ENCODE measurements around the gene SLC7A14.

SLC7A14 gene

GRCh38 chr3:170585937-170586310 lies at the start of gene SLC7A14:
SLC7A14 (minus strand) TSS chr3:170586075; CDS start chr3:170526936, 59,139 bp downstream.
- DNase-seq, result no peak

DNA sequence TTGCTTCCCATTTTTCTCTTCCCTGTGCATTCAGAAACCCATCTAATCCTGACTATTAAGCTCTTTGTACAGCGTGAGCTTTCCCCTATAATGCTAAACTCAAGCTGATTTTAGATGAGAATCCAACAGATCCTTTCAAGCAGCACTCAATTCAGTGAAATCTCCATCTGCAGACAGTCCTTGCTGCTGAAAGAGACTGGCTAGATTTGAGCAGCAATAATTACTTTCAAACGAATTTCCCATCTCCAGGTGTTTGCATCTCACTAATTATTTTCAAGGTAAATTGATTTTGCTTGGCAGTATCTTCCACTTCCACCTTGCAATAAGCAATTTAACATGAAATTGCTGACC lies 49.5 kb upstream of the SLC7A14 start:
- DNase-seq, result no peak

GRCh38 chr3:170634663-170635384 lies 48.9 kb upstream of the SLC7A14 start:
- no peak for DNase-seq

- DNase-seq, result no peak
Observed at GRCh38 chr3:170633573-170633972, 47.7 kb upstream of the SLC7A14 start.

- no peak for DNase-seq
Observed at GRCh38 chr3:170632780-170633179, 46.9 kb upstream of the SLC7A14 start.

GRCh38 chr3:170631755-170632488 lies 46.0 kb upstream of the SLC7A14 start:
- DNase-seq, result no peak

DNA sequence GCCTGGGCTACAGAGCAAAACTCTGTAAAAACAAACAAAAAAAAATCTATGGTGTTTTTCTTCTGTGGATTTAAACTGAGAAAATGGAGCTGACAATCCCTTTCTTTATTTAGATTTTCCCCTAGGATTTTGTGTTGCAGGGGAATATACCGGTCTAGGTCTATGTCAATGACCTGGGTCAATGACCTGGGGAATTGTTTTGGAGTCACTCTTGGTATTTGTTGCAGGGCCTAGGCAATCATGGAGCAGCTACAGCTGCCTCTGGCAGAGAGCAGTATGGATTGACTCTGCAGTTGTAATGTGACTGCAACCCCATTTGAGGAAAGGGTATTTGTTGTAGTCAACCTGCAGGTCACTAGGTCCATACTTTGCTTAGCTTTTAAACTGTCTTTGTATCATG lies 37.6 kb upstream of the SLC7A14 start:
- no peak for DNase-seq

DNA sequence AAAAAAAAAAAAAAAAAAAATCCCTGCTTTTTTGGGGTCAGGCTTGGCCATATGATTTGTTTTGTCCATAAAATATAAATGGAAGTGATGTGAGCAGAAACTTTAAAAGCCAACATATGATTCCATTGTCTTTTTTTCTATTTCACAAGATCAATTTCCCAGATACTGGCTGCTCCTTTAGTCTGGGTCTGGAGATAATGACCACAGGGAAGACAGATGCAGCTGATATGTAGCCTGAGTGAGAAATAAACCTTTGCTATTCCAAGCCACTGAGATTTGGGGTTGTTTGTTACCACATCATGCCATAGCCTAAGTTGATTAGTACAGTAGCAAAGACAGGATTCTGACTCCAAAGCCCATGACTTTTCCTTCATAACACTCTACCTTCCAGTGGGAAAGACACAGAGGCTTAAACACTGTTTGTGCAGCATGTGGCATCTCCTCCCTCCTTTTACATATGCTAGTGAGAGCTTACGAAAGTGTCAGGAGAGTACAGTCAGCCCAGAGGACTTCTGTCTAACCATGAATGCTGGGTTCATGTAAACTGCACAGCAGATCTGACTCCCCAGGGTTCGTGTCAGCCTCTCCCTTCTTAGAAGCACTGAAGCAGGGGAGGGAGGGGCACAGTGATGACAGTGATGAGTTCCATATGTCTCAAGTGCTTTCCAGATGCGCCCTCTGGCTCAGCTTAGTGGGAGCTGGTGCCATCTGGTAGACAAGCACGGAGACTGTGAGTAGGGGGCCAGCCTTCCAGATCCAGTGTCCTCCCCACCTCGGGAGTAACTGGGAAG lies 36.7 kb upstream of the SLC7A14 start:
- DNase-seq, result no peak

- DNase-seq, result no peak
Observed at GRCh38 chr3:170621256-170621655, 35.4 kb upstream of the SLC7A14 start.

GRCh38 chr3:170614214-170614966 lies 28.5 kb upstream of the SLC7A14 start:
- no peak for DNase-seq

- no peak for DNase-seq
Observed at GRCh38 chr3:170611751-170612150, 25.9 kb upstream of the SLC7A14 start.

DNA sequence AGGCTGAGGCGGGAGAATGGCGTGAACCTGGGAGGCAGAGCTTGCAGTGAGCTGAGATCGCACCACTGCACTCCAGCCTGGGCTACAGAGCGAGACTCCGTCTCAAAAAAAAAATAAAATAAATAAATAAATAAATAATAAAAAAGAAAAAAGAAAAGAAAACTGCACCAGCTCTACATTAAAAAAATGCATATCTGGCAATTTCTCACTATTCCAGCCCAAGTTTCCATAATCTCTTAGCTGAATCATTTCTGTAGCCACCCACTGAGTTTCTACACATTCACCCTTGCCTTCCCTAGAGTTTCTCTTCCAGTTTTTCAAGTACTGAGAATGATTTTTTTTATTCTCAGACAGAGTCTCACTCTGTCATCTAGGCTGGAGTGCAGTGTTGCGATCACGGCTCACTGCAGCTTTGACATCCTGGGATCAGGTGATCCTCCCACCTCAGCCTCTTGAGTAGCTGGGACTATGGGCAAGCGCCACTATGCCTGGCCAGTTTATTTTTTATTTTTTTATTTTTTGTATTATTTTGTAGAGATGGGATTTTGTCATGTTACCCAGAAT lies 24.5 kb upstream of the SLC7A14 start:
- no peak for DNase-seq

DNA sequence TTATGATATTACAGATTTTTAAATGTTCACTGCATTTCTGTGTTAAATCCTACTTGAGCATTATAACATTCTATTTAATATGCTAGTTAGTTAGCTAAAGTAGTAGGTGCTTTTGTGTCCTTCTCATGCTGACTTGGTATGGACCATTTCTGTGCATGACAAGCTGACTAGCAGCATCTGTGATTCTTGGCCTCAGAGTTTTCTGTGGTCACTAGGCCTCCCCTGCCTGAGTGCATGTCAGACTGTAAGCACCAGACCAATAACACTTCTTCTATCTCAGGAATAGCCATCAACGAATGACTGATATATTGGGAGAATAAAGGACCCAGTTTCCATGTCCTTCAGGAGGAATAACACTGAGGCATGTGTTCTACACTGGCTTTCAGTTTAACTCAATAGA lies 22.6 kb upstream of the SLC7A14 start:
- no peak for DNase-seq

GRCh38 chr3:170606675-170607074 lies 20.8 kb upstream of the SLC7A14 start:
- no peak for DNase-seq

DNA sequence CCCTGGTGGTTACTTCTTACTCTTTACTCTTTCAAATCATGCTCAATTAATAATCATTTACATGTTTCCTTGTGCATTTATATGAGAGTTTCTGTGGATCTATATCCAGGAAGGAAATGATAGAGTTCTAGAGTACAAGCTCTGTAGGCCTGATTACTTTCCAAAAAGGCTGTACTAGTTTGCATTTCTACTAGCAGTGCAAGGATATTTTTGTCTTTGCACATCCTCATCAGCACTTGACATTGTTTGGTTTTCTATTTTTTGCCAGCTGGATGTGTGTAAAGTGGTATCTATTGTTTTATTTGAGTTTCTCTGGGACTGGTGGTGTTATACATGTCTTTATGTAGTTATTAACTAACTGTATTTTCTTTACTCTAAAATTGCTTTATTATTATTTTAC lies 19.6 kb upstream of the SLC7A14 start:
- no peak for DNase-seq

DNA sequence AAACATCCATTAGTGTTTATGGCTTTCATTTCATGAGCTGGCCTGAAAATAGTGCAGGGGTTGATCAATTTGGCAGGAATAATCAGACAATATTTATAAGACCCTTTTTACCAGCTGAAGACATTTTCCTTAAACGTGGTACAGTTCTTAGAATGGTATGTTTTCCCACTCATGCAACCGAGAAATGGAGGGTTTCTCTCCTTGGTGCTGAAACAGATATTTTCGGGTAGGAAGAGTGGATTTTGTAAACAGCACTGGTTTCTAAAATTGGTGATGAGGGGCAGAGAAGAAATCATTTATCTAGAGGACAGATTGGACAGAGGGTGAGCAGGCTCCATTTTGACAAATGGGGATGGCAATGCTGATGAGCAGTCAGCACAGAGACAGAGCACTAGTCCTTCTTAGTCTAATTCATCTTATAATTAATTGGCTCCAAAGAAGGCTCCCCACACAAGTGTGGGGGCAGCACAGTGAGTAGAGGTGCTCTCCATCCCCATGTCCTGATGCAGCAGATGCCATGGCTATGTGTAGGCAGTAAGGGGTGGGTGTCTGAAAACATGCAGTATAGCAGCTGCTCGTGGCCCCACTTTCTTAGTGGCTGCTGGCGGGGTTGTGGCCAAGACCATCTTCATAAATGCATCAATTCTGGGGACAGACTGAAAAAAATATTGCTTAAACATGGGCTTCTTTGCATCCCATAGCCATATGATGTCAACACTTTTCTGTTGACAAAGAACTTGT lies 18.1 kb upstream of the SLC7A14 start:
- no peak for DNase-seq

DNA sequence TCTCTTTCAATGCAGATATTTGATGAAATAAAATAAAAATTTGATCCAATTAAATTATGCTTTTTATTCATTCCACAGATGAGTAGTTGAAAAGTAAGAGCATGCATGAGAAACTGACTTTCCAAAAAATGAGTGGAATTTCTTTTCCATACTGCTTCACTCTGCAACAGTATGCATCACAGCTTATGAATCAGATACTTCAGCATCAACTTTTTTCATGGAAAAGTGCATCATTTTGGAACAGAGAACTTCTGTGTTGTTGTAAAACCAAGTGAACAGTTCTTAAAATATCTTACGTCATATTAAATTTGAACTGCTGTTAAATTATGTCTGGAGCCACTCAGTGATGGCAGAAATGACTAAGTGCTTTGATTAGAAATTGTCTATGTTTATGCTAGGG lies 16.7 kb upstream of the SLC7A14 start:
- no peak for DNase-seq

DNA sequence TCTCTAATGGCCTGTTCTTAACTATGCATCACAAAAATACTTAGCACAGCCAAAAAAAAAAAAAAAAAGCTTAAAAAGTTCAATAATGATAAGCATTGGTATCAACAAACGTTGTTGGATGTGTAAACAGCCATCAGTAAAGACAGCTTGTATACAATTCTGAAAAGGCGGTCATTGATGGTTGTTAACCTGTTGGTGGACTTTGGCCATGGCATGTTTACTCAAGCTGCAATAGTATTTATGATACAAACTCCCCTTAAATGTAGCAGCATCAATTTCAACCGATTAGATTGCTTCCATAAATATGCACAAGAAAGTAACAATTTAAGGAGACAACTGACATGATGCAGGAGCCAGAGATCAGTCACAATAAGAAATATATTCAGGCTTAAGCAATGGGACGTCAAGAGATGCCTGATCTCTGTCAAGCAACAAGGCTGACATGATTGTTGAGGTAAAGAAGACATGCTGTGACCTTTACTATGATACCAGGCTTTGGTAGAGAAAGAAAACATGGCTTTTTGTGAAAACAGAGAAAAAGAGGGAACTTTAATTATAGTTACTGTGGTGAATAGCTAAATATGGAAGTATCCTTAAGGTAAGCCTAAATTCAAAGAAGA lies 14.2 kb upstream of the SLC7A14 start:
- no peak for DNase-seq

GRCh38 chr3:170599091-170599490 lies 13.2 kb upstream of the SLC7A14 start:
- no peak for DNase-seq

DNA sequence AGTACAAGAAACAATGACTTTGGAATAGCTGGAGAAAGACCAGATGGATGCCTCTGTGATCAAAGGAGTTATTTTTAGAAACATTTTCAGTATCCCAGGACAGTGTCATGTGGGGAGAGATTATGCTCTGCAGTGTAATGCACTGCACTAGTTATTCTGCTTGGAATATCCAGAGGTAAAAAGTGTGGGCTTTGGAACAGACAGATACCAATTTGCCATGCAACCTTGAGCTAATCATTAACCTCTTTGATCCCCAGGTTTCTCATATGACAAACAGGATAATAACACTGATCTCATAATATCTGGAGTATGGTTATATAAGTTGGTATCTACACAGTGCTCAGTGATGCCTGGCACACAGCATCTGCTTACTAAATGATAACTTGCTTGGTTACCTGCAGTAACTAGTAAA lies 12.2 kb upstream of the SLC7A14 start:
- DNase-seq, result no peak

DNA sequence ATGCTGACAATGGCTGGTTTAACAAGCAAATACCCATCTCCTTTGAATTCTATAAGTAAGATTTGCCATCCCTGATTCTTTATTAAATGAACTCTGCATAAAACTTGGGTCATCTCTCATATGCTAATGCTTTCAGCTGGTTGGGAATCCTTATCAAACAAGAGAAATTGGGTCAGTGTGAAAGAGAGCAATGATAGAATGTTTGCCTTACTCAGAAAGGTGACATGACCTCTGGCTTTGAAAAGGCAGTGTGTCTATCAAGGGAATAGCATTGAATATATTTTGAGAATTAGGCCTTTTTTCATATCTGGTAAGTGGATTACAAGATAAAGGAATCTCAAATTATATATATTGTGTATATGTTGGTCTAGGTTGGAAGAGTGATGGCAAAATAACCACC lies 8.7 kb upstream of the SLC7A14 start:
- no peak for DNase-seq

- no peak for DNase-seq
Observed at GRCh38 chr3:170593634-170594033, 7.8 kb upstream of the SLC7A14 start.
